NB4 (cell line): ENCODE measurements around the gene LRMDA.

ENCODE experiments used
- DNase-seq: peaks from one replicate; pipeline ENCODE4 v3.0.0; 2010; ENCODE audit warnings: low read depth
- H3K4me3 ChIP-seq: one replicate; pipeline ENCODE4 v1.5.1; 2011; ENCODE audit warnings: mild to moderate bottlenecking, low read depth, low read length, moderate library complexity
- MYC ChIP-seq: IDR thresholded peaks from 2 replicates; pipeline ENCODE4 v1.6.1; 2011; ENCODE audit warnings: low read depth, low read length
- POLR2A ChIP-seq: IDR thresholded peaks from 2 replicates; pipeline ENCODE4 v1.6.1; 2011; ENCODE audit warnings: mild to moderate bottlenecking; ENCODE audit not compliant: insufficient read length; ENCODE audit errors: extremely low read depth
- TF ChIP-seq, protein P1 (sequence below): IDR thresholded peaks from 2 replicates; pipeline ENCODE4 v1.6.1; 2011; ENCODE audit warnings: low read depth, low read length
- TF ChIP-seq, protein P2 (sequence below): IDR thresholded peaks from one replicate; pipeline ENCODE4 v1.5.1; 2012; ENCODE audit warnings: low read depth, low read length

Gene LRMDA

DNA sequence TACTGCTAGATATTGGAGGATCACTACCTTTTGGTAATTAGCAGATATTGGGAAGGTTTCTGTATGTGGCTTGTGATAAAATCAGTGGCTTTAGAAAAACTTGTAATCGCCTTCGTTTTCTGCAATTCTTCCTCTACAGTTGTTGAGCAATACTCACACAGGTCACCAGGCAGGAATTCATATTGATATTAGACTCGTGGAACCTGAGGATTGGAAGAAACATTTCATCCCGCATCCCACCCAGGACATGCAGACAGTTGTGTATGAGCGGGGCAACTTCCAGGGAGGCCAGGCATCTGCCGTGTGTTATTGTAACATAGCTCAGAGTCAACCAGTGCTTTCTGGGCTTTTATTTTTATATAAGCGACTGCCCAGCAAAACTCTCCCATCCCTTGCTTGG lies 821.3 kb downstream of the LRMDA start:
- H3K4me3 ChIP-seq = no peak overlapping the region
- DNase-seq = no peak
- TF ChIP-seq, protein P1, sequence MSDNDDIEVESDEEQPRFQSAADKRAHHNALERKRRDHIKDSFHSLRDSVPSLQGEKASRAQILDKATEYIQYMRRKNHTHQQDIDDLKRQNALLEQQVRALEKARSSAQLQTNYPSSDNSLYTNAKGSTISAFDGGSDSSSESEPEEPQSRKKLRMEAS = no peak
- TF ChIP-seq MYC (no peak), POLR2A (no peak)

DNA sequence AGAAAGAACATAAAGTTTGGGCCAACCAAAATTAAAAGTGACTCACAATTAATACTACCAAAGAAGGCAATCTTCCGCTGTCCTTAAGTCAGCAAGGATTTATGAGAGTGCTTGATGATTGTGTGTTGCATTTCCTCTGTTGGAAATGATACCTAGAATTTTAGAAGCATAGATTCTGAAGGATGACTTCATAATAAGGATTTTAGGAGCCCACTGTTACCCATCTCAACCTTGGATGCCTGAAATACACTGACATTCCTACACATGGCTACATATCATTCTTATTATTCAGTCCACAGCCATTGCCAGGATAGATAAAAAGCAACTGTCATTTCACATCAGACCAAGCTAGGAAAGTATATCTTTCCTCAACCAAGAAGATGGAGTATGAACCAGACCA lies 823.8 kb downstream of the LRMDA start:
- no peak overlapping the region for H3K4me3 ChIP-seq
- no peak for DNase-seq
- TF ChIP-seq, protein P1 = no peak
- TF ChIP-seq MYC (no peak), POLR2A (no peak)
- TF ChIP-seq, protein P2, sequence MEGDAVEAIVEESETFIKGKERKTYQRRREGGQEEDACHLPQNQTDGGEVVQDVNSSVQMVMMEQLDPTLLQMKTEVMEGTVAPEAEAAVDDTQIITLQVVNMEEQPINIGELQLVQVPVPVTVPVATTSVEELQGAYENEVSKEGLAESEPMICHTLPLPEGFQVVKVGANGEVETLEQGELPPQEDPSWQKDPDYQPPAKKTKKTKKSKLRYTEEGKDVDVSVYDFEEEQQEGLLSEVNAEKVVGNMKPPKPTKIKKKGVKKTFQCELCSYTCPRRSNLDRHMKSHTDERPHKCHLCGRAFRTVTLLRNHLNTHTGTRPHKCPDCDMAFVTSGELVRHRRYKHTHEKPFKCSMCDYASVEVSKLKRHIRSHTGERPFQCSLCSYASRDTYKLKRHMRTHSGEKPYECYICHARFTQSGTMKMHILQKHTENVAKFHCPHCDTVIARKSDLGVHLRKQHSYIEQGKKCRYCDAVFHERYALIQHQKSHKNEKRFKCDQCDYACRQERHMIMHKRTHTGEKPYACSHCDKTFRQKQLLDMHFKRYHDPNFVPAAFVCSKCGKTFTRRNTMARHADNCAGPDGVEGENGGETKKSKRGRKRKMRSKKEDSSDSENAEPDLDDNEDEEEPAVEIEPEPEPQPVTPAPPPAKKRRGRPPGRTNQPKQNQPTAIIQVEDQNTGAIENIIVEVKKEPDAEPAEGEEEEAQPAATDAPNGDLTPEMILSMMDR = no peak

DNA sequence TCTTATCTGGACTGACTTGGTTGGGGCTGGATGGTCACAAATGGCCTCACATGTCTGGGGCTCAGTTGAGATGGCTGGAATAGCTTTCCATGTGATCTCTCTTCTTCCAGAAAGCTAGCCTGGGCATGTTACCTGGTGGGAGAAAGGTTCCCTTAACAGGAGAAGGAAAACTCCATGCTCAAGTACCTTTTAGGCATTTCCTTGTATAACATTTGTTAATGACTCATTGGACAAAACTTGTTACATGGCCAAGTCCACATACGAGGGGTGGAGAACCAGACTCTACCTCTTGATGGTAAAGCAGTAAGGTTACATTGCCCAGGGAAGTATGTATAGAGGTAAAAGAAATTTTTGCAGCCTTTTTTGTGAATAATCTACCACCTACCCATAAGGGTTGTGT lies 826.4 kb downstream of the LRMDA start:
- TF ChIP-seq, protein P2 = no peak
- TF ChIP-seq MYC (no peak), POLR2A (no peak)
- TF ChIP-seq, protein P1 = no peak
- no peak for DNase-seq
- no peak overlapping the region for H3K4me3 ChIP-seq

DNA sequence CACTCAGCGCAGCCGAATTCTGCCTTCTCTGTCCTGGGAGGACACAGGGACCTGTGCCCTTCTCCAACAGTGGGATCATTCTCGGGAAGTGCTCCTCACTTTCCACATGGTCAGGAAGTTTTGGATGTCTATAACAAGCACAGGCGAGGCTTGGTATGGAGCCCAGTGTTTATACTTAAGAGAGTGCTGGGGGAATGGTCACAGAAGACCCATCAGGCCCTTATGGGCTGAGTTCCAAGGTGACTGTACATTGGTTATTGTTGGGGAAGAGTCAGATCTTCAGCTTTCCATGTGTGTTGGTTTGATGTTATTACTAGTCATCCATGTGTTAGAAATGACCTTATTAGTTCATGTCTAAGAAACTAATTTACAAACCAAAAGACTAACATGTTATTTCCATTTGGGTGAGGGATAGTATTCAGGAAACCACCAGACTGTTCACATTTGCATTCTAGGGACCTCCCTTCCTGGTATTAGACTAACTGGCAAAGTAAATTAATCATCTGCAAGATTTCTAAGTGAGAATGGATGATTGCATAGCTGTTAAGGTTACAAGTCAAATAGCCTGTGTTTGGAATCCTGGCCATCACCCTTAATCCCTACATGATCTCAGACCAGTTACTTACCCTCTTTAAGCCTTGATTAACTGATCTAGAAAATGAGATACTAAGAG lies 834.2 kb downstream of the LRMDA start:
- TF ChIP-seq MYC (no peak), POLR2A (no peak)
- no peak overlapping the region for H3K4me3 ChIP-seq
- DNase-seq = no peak

DNA sequence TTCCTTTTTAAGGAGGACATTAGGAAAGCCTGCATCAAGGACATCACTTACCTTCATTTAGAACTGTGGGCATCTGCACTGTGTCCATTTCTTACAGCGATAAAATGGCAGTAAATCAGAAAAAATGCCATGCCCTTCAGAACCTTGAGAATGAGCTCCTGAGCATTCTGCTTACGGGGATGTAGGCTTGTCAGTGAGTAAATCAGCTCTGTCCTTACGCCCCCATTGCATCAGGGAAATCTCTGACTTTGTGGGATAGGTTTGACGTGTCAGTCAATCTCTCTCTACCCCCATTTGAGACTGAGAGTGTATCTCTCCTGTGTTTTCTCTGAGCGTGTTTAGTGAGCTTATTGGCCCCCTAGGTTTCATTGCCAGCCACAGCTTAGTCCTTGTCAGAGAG lies 837.1 kb downstream of the LRMDA start:
- TF ChIP-seq, protein P1 = no peak
- no peak for TF ChIP-seq POLR2A
- no peak for TF ChIP-seq MYC
- TF ChIP-seq, protein P2 = no peak
- DNase-seq = no peak
- H3K4me3 ChIP-seq = no peak overlapping the region

DNA sequence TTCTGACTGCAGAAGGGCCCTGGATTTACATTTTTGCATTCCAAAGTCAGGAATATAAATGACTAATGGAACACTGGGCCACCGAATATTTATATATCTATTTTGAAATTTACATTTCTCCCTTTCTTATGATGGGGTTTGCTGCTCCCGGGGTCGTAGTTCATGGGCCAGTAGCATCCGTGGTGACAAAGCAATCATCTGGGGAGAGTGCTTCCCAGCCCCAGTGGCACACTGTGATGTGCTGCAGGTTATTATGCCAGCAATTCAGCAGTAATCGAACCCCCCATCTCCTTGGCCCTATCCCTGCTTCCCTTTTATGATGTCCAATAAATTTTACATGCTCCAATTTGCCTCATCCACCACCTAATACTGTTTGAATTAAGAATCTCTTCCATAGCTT lies 837.5 kb downstream of the LRMDA start:
- no peak for TF ChIP-seq POLR2A
- TF ChIP-seq, protein P2 = no peak
- no peak for TF ChIP-seq MYC
- TF ChIP-seq, protein P1 = no peak
- no peak overlapping the region for H3K4me3 ChIP-seq
- no peak for DNase-seq

DNA sequence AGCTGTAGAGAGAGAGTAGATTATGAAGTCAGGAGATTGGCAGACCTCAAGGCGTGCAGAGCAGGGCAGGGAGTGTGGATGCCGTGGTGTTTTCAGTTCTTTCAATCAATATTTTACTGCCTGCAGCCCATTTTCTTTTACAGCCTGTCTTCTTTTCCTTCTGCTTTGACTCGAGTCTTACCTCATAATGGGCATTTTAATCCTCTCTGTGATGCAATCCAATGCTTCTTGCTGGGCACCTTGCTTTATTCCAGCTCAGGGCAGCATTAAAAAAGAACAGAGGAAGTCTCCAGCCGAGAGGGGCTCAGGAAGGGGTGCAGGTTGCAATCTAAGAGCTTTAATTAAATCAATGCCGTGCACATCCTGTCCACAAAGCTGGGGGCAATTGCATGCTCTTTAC lies 839.0 kb downstream of the LRMDA start:
- TF ChIP-seq, protein P1 = no peak
- TF ChIP-seq POLR2A (no peak), MYC (no peak)
- TF ChIP-seq, protein P2 = no peak
- H3K4me3 ChIP-seq = no peak overlapping the region
- peak; percentile 33 for DNase-seq
